H1 (cell line): ENCODE data around the gene CD34. TPM values are rescaled to one million over a fixed set of nuclear protein-coding genes. Genes with fewer than 3 reads are reported as not detected.

ENCODE experiments used
- BCL11A ChIP-seq, 2 experiments: IDR thresholded peaks; one replicate each; pipeline ENCODE4 v1.6.1; 2011; ENCODE audit warnings: low read depth in 2 of 2, low read length in 2 of 2, mild to moderate bottlenecking in 2 of 2
- CHD1 ChIP-seq: IDR thresholded peaks from 2 replicates; pipeline ENCODE4 v1.6.1; 2012; ENCODE audit warnings: low read depth, low read length, improper control_type of control experiment
- EZH2 ChIP-seq: fragments of 200-600 bp; sonication (generic); IDR thresholded peaks from 2 replicates; pipeline ENCODE4 v1.7.1; 2012; ENCODE audit warnings: low read depth, mild to moderate bottlenecking, moderate library complexity, low read length, inconsistent platforms; ENCODE audit not compliant: severe bottlenecking
- NRF1 ChIP-seq: IDR thresholded peaks from 2 replicates; pipeline ENCODE4 v1.6.1; 2011; ENCODE audit warnings: mild to moderate bottlenecking, low read depth, low read length, improper control_type of control experiment
- SP4 ChIP-seq: IDR thresholded peaks from 2 replicates; pipeline ENCODE4 v1.6.1; 2012; ENCODE audit warnings: low read length, inconsistent platforms
- polyA plus RNA-seq, 7 experiments: library from polyadenylated mRNA; depleted of rRNA in 3 of 7; stranded (reverse) in 5 of 7; unstranded in 2 of 7; fragments of >200 nt in 5 of 7; fragments of 200-250 nt in 2 of 7; gene quantifications; 1 replicate in 5 of 7; 2 replicates in 1 of 7; 4 replicates in 1 of 7; pipeline versions ENCODE4 v1.2.1 to v1.2.3, GENCODE V29; 2011 to 2013; ENCODE audit warnings: missing spikeins in 2 of 7, mixed read lengths in 2 of 7
- total RNA-seq: library from RNA; stranded (reverse); fragmentation: NEBNext Ultra II Directional; extraction: Animal tissue kit (Norgen Biotek cat#: 25700); gene quantifications from 2 replicates; pipeline ENCODE4 v1.2.1, GENCODE V29; 2021
- TF ChIP-seq, protein P1 (sequence below): fragments of 300-600 bp; sonication (generic); IDR thresholded peaks from 2 replicates; pipeline ENCODE4 v1.7.1; 2012; ENCODE audit warnings: low read length, moderate library complexity, mild to moderate bottlenecking, inconsistent platforms; ENCODE audit not compliant: insufficient replicate concordance
- TF ChIP-seq, protein P2 (sequence below), 3 experiments: IDR thresholded peaks; 1 replicate in 2 of 3; 2 replicates in 1 of 3; pipeline versions ENCODE4 v1.5.1 to v1.6.1; 2011; ENCODE audit warnings: low read length in 3 of 3, mild to moderate bottlenecking in 3 of 3, inconsistent platforms in 2 of 3, low read depth in 1 of 3, moderate library complexity in 1 of 3; ENCODE audit not compliant: insufficient read depth in 1 of 3; ENCODE audit errors: control extremely low read depth in 1 of 3
- TF ChIP-seq, protein P3 (sequence below): IDR thresholded peaks from 2 replicates; pipeline ENCODE4 v1.6.1; 2011; ENCODE audit warnings: low read length, improper control_type of control experiment

Gene CD34
- total and polyA plus RNA-seq, 2 of the 8 experiments (the other 6 are each of a cell fraction or from before 2014, with no cell fraction given): 0.39 to 0.54 TPM

DNA sequence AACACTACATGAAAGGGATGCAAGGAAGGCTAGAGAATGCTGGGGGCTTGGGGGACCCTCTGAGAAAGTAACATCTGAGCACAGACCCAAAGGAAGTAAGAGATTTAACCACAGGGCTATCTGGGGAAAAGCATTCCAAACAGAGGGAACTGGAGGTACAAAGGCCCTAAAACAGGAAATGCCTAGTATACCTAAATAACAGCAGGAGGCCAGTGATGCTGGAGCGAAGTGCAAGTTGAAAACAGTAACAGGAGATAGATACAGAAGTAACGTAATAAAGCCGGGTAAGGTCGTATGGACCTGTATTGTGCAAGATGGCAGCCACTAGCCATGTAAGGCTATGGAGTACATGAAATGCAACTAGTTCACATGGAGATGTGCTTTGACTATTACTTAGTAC lies 52.1 kb downstream of the CD34 start (continued):
- TF ChIP-seq, protein P1, sequence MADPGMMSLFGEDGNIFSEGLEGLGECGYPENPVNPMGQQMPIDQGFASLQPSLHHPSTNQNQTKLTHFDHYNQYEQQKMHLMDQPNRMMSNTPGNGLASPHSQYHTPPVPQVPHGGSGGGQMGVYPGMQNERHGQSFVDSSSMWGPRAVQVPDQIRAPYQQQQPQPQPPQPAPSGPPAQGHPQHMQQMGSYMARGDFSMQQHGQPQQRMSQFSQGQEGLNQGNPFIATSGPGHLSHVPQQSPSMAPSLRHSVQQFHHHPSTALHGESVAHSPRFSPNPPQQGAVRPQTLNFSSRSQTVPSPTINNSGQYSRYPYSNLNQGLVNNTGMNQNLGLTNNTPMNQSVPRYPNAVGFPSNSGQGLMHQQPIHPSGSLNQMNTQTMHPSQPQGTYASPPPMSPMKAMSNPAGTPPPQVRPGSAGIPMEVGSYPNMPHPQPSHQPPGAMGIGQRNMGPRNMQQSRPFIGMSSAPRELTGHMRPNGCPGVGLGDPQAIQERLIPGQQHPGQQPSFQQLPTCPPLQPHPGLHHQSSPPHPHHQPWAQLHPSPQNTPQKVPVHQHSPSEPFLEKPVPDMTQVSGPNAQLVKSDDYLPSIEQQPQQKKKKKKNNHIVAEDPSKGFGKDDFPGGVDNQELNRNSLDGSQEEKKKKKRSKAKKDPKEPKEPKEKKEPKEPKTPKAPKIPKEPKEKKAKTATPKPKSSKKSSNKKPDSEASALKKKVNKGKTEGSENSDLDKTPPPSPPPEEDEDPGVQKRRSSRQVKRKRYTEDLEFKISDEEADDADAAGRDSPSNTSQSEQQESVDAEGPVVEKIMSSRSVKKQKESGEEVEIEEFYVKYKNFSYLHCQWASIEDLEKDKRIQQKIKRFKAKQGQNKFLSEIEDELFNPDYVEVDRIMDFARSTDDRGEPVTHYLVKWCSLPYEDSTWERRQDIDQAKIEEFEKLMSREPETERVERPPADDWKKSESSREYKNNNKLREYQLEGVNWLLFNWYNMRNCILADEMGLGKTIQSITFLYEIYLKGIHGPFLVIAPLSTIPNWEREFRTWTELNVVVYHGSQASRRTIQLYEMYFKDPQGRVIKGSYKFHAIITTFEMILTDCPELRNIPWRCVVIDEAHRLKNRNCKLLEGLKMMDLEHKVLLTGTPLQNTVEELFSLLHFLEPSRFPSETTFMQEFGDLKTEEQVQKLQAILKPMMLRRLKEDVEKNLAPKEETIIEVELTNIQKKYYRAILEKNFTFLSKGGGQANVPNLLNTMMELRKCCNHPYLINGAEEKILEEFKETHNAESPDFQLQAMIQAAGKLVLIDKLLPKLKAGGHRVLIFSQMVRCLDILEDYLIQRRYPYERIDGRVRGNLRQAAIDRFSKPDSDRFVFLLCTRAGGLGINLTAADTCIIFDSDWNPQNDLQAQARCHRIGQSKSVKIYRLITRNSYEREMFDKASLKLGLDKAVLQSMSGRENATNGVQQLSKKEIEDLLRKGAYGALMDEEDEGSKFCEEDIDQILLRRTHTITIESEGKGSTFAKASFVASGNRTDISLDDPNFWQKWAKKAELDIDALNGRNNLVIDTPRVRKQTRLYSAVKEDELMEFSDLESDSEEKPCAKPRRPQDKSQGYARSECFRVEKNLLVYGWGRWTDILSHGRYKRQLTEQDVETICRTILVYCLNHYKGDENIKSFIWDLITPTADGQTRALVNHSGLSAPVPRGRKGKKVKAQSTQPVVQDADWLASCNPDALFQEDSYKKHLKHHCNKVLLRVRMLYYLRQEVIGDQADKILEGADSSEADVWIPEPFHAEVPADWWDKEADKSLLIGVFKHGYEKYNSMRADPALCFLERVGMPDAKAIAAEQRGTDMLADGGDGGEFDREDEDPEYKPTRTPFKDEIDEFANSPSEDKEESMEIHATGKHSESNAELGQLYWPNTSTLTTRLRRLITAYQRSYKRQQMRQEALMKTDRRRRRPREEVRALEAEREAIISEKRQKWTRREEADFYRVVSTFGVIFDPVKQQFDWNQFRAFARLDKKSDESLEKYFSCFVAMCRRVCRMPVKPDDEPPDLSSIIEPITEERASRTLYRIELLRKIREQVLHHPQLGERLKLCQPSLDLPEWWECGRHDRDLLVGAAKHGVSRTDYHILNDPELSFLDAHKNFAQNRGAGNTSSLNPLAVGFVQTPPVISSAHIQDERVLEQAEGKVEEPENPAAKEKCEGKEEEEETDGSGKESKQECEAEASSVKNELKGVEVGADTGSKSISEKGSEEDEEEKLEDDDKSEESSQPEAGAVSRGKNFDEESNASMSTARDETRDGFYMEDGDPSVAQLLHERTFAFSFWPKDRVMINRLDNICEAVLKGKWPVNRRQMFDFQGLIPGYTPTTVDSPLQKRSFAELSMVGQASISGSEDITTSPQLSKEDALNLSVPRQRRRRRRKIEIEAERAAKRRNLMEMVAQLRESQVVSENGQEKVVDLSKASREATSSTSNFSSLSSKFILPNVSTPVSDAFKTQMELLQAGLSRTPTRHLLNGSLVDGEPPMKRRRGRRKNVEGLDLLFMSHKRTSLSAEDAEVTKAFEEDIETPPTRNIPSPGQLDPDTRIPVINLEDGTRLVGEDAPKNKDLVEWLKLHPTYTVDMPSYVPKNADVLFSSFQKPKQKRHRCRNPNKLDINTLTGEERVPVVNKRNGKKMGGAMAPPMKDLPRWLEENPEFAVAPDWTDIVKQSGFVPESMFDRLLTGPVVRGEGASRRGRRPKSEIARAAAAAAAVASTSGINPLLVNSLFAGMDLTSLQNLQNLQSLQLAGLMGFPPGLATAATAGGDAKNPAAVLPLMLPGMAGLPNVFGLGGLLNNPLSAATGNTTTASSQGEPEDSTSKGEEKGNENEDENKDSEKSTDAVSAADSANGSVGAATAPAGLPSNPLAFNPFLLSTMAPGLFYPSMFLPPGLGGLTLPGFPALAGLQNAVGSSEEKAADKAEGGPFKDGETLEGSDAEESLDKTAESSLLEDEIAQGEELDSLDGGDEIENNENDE: no peak
- TF ChIP-seq NRF1 (no peak), BCL11A (IDR thresholded peaks at IDR 0.05; ENCODE audit: low read depth in 2 of 2, low read length in 2 of 2) (no peak), EZH2 (no peak), CHD1 (no peak), SP4 (no peak)
- TF ChIP-seq, protein P2, sequence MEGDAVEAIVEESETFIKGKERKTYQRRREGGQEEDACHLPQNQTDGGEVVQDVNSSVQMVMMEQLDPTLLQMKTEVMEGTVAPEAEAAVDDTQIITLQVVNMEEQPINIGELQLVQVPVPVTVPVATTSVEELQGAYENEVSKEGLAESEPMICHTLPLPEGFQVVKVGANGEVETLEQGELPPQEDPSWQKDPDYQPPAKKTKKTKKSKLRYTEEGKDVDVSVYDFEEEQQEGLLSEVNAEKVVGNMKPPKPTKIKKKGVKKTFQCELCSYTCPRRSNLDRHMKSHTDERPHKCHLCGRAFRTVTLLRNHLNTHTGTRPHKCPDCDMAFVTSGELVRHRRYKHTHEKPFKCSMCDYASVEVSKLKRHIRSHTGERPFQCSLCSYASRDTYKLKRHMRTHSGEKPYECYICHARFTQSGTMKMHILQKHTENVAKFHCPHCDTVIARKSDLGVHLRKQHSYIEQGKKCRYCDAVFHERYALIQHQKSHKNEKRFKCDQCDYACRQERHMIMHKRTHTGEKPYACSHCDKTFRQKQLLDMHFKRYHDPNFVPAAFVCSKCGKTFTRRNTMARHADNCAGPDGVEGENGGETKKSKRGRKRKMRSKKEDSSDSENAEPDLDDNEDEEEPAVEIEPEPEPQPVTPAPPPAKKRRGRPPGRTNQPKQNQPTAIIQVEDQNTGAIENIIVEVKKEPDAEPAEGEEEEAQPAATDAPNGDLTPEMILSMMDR (IDR thresholded peaks at IDR 0.05; ENCODE audit: control extremely low read depth in 1 of 3, insufficient read depth in 1 of 3, low read depth in 1 of 3, low read length in 3 of 3): no peak
- TF ChIP-seq, protein P3, sequence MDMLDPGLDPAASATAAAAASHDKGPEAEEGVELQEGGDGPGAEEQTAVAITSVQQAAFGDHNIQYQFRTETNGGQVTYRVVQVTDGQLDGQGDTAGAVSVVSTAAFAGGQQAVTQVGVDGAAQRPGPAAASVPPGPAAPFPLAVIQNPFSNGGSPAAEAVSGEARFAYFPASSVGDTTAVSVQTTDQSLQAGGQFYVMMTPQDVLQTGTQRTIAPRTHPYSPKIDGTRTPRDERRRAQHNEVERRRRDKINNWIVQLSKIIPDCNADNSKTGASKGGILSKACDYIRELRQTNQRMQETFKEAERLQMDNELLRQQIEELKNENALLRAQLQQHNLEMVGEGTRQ: no peak
